Testis (tissue), 3 donors: ENCODE measurements around the gene TGFB1I1. TPM values are rescaled to one million over a fixed set of nuclear protein-coding genes. Genes with fewer than 3 reads are reported as not detected.

Experiments
- DNase-seq: peaks from one replicate; pipeline ENCODE4 v3.0.0-alpha.2; 2019
- H3K27ac ChIP-seq, 2 donors: fragments of 200-600 bp; sonication (generic); one replicate each; pipeline ENCODE4 v1.5.1; 2019
- H3K27me3 ChIP-seq: fragments of 200-600 bp; sonication (generic); one replicate; pipeline ENCODE4 v1.5.1; 2019
- H3K36me3 ChIP-seq: fragments of 200-600 bp; sonication (generic); one replicate; pipeline ENCODE4 v1.5.1; 2017; ENCODE audit warnings: low read depth; ENCODE audit errors: missing control alignments
- H3K4me1 ChIP-seq: fragments of 200-600 bp; sonication (generic); one replicate; pipeline ENCODE4 v1.5.1; 2019
- H3K4me3 ChIP-seq, 2 donors: fragments of 200-600 bp; sonication (generic); one replicate each; pipeline ENCODE4 v1.5.1; 2017 to 2019
- H3K9me3 ChIP-seq: fragments of 200-600 bp; sonication (generic); one replicate; pipeline ENCODE4 v1.5.1; 2017
- POLR2A ChIP-seq: fragments of 450-650 bp; IDR thresholded peaks from one replicate; pipeline ENCODE4 v1.6.1; 2017; ENCODE audit warnings: antibody characterized with exemption, mild to moderate bottlenecking, moderate library complexity
- WGBS, 2 donors: methylation state at CpG; one replicate each; pipeline ENCODE4 v1.1.5; 2018; 5-methylcytosine and 5-hydroxymethylcytosine counted together
- intact Hi-C: fragments of 100-400 bp; cut with DNase I; formaldehyde crosslinking; loops from one replicate; pipeline ENCODE4 v1.15.1; 2023; ENCODE audit warnings: low total_unique reads
- polyA plus RNA-seq: library from polyadenylated mRNA; stranded (reverse); fragments of 350-450 nt; fragmentation: Illumina TruSeq; extraction: RNeasy Lipid Tissue Mini Kit (QIAGEN cat#74804); gene quantifications from one replicate; pipeline ENCODE4 v1.2.3, GENCODE V29; 2014; ENCODE audit warnings: low read depth, low replicate concordance; ENCODE audit not compliant: insufficient read depth
- total RNA-seq, 2 donors: library from RNA; depleted of rRNA; stranded (reverse); fragments of >200 nt; gene quantifications; one replicate each; pipeline ENCODE4 v1.2.3, GENCODE V29; 2016
- TF ChIP-seq, protein P1 (sequence below), 3 experiments: fragments of 450-650 bp in 2 of 3; fragments of 200-600 bp in 1 of 3; sonication (generic) in 1 of 3; IDR thresholded peaks; one replicate each; pipeline ENCODE4 v1.5.1; 2016 to 2019; ENCODE audit warnings: antibody characterized with exemption in 3 of 3, mild to moderate bottlenecking in 2 of 3, moderate library complexity in 1 of 3

TGFB1I1 gene
- total and polyA plus RNA-seq, 3 donors from 2014 or later = 13.6 to 31.7 (median 28.4) TPM

DNA sequence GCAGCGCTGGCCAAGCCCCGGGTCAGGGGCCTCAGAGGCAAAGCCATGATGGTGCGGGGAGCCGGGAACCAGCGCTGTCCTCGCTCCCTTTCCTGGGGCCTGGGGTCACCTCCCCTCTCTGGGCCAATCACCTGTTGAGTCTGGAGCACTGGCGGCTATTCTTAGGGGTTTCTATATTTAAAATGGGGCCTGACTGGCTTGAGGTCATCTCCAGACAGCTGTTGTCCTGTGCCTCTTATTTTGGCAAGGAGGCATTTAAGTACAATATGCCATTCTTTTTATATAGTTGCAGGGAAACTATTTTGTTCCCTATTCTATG is 43.7 kb upstream of the TGFB1I1 start, which contains the start of gene COX6A2:
Gene COX6A2, minus strand, starts transcription at position 82 of the 319 bp plus-strand sequence. Its CDS starts 35 bp downstream, at position 47.
- no peaks in the 10 kb centered on the region for H3K9me3 ChIP-seq
- peak within 1 kb of the TSS; percentile 53 to 75 for H3K27ac ChIP-seq
- intact Hi-C loops = no loop called here
- peak within 1 kb of the TSS; percentile 48 to 55 for H3K4me3 ChIP-seq
- peaks cover 21% of the 10 kb centered on the region for H3K4me1 ChIP-seq
- 16 to 24% methylated on average over 7 of the region's 7 CpGs for WGBS, 2 donors
- H3K27me3 ChIP-seq = no peaks in the 10 kb centered on the region
- TF ChIP-seq, protein P1, sequence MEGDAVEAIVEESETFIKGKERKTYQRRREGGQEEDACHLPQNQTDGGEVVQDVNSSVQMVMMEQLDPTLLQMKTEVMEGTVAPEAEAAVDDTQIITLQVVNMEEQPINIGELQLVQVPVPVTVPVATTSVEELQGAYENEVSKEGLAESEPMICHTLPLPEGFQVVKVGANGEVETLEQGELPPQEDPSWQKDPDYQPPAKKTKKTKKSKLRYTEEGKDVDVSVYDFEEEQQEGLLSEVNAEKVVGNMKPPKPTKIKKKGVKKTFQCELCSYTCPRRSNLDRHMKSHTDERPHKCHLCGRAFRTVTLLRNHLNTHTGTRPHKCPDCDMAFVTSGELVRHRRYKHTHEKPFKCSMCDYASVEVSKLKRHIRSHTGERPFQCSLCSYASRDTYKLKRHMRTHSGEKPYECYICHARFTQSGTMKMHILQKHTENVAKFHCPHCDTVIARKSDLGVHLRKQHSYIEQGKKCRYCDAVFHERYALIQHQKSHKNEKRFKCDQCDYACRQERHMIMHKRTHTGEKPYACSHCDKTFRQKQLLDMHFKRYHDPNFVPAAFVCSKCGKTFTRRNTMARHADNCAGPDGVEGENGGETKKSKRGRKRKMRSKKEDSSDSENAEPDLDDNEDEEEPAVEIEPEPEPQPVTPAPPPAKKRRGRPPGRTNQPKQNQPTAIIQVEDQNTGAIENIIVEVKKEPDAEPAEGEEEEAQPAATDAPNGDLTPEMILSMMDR (IDR thresholded peaks at IDR 0.05) = no peak
- TF ChIP-seq POLR2A = no peak
- H3K36me3 ChIP-seq = no peaks in the 10 kb centered on the region
- DNase-seq = no peak

DNA sequence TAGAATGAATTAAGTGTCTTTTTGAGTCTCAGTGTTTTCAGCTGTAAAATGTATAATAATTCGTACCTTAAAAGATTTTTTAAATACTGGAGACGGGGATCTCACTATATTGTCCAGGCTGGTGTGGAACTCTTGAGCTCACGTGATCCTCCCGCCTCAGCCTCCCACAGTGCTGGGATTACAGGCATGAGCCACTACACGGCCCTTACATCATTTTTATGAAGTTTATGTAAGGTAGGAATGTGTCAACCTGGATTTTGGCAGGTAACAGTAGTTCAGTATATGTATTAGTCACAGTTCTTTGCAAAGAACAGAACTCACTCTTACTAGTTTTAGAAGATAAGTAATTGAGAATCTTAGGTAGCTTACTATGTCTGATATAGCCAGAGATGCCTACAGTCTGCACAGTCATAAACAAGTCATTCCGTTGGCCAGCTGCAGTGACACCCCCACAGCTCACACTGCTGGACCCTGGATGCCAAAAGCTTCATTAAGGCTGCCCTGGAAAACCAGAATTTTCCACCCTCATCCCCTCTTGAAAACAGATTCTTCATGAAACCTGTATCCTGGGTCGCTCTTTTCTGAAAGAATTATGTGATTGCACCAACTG is 43.2 kb upstream of the TGFB1I1 start:
- intact Hi-C loops = no loop called here
- Histone ChIP-seq H3K4me1 (peaks cover 21% of the 10 kb centered on the region), H3K4me3 (no peak overlapping the region), H3K36me3 (no peaks in the 10 kb centered on the region), H3K27ac (peak overlapping the region; percentile 53 to 75), H3K27me3 (no peaks in the 10 kb centered on the region), H3K9me3 (no peaks in the 10 kb centered on the region)
- no peak for DNase-seq
- TF ChIP-seq POLR2A = no peak
- TF ChIP-seq, protein P1 (IDR thresholded peaks at IDR 0.05) = no peak
- 38 to 46% methylated on average over 7 of the region's 7 CpGs for WGBS, 2 donors

DNA sequence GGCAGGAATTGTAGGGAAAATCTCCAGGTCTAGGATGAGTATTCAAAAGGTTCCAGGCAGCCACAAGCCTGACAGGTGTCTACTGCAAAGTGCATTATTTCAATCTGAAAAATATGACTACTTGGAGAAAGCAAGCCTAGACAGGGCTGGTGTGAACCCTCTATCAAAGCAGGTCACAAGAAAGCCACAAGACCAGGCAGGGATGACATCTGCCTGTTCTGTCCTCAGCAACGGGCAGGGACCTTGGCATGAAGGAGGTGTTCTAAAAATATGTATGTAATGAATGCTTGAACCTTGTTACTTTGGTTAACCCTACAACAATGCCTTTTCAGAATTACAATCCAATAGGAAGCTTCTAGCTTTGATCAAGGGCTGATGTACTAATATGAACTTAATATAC is 42.6 kb upstream of the TGFB1I1 start:
- WGBS, 2 donors = 8 to 9% methylated on average over 1 of the region's 1 CpG
- intact Hi-C loops = no loop called here
- peaks cover 21% of the 10 kb centered on the region for H3K4me1 ChIP-seq
- no peaks in the 10 kb centered on the region for H3K27me3 ChIP-seq
- no peaks in the 10 kb centered on the region for H3K9me3 ChIP-seq
- DNase-seq = peak; percentile 49
- no peak overlapping the region for H3K4me3 ChIP-seq
- H3K27ac ChIP-seq = peak overlapping the region; percentile 7 to 53
- no peaks in the 10 kb centered on the region for H3K36me3 ChIP-seq
- TF ChIP-seq, protein P1 (IDR thresholded peaks at IDR 0.05) = no peak
- TF ChIP-seq POLR2A = no peak

DNA sequence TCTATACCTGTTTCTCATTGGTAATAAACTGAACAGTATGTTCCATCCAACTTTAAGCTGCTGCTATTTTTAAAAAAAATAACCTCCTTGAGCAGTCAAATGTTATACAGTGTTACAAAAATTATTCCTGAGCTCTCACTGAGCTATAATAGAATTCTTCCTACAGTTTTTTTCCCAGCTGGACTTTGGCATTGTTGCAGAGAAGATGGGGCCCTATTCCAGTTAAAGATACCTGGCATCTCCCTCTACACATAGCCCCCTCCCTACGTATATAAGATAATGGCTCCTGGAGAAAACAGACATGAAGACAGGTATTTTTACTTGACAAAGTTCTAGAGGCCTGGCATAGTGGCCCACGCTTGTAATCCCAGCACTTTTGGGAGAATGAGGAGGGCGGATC is 42.2 kb upstream of the TGFB1I1 start:
- WGBS, 2 donors = 67 to 73% methylated on average over 3 of the region's 3 CpGs
- Histone ChIP-seq H3K27me3 (no peaks in the 10 kb centered on the region), H3K4me1 (peaks cover 21% of the 10 kb centered on the region), H3K27ac (peak overlapping the region; percentile 8 to 62), H3K9me3 (no peaks in the 10 kb centered on the region), H3K36me3 (no peaks in the 10 kb centered on the region), H3K4me3 (no peak overlapping the region)
- no peak for DNase-seq
- intact Hi-C loops = loop anchor here (10.0 kb wide), 1 partner anchor 445 kb away; the partner anchor contains the start of gene HSD3B7
- TF ChIP-seq POLR2A = no peak
- TF ChIP-seq, protein P1 (IDR thresholded peaks at IDR 0.05) = no peak
